IPS DF 4.7 (cell line): ENCODE measurements around the gene PTPN13.
A peak's percentile ranks its signal among the peaks of the same experiment; 100 is the strongest.

Experiments
- DNase-seq: peaks from one replicate; pipeline ENCODE4 v3.0.0-alpha.2; 2013; ENCODE audit warnings: low spot score; ENCODE audit errors: extremely low read depth

PTPN13 gene

GRCh38 chr4:86856896-86857295, 262.8 kb downstream of the PTPN13 start:
- no peak for DNase-seq

GRCh38 chr4:86857341-86858052, 263.4 kb downstream of the PTPN13 start:
- peak; percentile 33 for DNase-seq
